Mesothelial cell of epicardium (in vitro differentiated cells): ENCODE data around the gene CFAP92. TPM values are rescaled to one million over a fixed set of nuclear protein-coding genes. Genes with fewer than 3 reads are reported as not detected.
A peak's percentile ranks its signal among the peaks of the same experiment; 100 is the strongest.

Source experiments
- DNase-seq, 2 experiments: peaks; one replicate each; pipeline ENCODE4 v3.0.0; 2021; ENCODE audit warnings: low spot score in 2 of 2; ENCODE audit not compliant: unreplicated experiment in 2 of 2
- H3K27ac Mint-ChIP-seq: 2 replicates; pipeline ENCODE4 v1.8.0; 2021; ENCODE audit warnings: mixed read lengths
- H3K27me3 Mint-ChIP-seq: 2 replicates; pipeline ENCODE4 v1.8.0; 2021; ENCODE audit warnings: low read depth, mixed read lengths
- H3K36me3 Mint-ChIP-seq: 2 replicates; pipeline ENCODE4 v1.8.0; 2021; ENCODE audit warnings: mixed read lengths
- H3K4me1 Mint-ChIP-seq: 2 replicates; pipeline ENCODE4 v1.8.0; 2021; ENCODE audit warnings: mixed read lengths
- H3K4me3 Mint-ChIP-seq: 2 replicates; pipeline ENCODE4 v1.8.0; 2021; ENCODE audit warnings: mild to moderate bottlenecking, moderate library complexity, mixed read lengths
- H3K9me3 Mint-ChIP-seq: 2 replicates; pipeline ENCODE4 v1.8.0; 2021; ENCODE audit warnings: mixed read lengths
- total RNA-seq: library from RNA; stranded (reverse); gene quantifications from 3 replicates; pipeline ENCODE4 v1.2.1, GENCODE V29; 2021
- TF ChIP-seq, protein P1 (sequence below): fragments of 200-600 bp; sonication (generic); IDR thresholded peaks from one replicate; pipeline ENCODE4 v1.5.0; 2021; ENCODE audit warnings: antibody characterized with exemption; ENCODE audit not compliant: unreplicated experiment

The CFAP92 gene
- total RNA-seq, 1 donor from 2014 or later = 0.76 TPM

DNA sequence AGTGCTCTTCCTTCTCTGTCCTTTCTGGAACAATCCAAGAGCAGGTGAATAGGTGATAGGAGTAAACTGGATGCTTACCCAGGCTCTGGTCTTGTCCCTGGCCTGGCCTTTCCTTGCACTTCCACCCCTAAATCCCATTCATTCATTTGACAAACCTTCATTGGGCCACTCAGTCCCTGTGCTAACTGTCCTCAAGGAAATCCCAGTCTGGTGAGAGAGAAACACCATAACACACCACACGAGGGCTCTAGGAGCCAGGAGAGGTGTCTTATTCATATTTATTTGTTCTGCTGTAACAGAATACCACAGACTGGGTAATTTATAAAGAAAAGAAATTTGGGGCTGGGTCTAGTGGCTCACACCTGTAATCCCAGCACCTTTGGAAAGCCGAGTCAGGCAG is 30.0 kb upstream of the CFAP92 start:
- H3K27me3 Mint-ChIP-seq = peaks cover 42% of the 10 kb centered on the region
- TF ChIP-seq, protein P1, sequence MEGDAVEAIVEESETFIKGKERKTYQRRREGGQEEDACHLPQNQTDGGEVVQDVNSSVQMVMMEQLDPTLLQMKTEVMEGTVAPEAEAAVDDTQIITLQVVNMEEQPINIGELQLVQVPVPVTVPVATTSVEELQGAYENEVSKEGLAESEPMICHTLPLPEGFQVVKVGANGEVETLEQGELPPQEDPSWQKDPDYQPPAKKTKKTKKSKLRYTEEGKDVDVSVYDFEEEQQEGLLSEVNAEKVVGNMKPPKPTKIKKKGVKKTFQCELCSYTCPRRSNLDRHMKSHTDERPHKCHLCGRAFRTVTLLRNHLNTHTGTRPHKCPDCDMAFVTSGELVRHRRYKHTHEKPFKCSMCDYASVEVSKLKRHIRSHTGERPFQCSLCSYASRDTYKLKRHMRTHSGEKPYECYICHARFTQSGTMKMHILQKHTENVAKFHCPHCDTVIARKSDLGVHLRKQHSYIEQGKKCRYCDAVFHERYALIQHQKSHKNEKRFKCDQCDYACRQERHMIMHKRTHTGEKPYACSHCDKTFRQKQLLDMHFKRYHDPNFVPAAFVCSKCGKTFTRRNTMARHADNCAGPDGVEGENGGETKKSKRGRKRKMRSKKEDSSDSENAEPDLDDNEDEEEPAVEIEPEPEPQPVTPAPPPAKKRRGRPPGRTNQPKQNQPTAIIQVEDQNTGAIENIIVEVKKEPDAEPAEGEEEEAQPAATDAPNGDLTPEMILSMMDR = no peak
- H3K4me1 Mint-ChIP-seq = peaks cover 6% of the 10 kb centered on the region
- H3K4me3 Mint-ChIP-seq = no peak overlapping the region
- H3K36me3 Mint-ChIP-seq = no peaks in the 10 kb centered on the region
- H3K9me3 Mint-ChIP-seq = no peaks in the 10 kb centered on the region
- DNase-seq = no peak
- H3K27ac Mint-ChIP-seq = no peak overlapping the region

DNA sequence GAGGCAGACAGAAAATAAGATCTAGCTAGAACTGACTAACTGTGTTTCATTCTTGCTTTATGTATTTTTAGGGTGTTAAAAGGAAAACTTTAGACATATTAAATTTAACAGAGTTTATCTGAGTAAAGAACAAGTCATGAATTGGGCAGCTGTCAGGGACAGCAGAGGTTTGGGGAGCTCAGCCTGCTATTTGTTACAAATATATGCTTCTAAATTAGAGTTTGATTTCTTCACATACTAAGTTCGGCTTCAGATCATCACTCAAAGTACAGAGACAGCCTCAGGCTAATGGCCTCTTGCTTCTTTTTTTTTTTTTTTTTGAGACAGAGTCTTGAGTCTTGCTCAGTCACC is 29.1 kb upstream of the CFAP92 start:
- Mint-ChIP-seq H3K9me3 (no peaks in the 10 kb centered on the region), H3K36me3 (no peaks in the 10 kb centered on the region), H3K4me3 (no peak overlapping the region), H3K4me1 (peaks cover 6% of the 10 kb centered on the region), H3K27ac (no peak overlapping the region), H3K27me3 (peaks cover 47% of the 10 kb centered on the region)
- TF ChIP-seq, protein P1 = no peak
- DNase-seq = no peak

DNA sequence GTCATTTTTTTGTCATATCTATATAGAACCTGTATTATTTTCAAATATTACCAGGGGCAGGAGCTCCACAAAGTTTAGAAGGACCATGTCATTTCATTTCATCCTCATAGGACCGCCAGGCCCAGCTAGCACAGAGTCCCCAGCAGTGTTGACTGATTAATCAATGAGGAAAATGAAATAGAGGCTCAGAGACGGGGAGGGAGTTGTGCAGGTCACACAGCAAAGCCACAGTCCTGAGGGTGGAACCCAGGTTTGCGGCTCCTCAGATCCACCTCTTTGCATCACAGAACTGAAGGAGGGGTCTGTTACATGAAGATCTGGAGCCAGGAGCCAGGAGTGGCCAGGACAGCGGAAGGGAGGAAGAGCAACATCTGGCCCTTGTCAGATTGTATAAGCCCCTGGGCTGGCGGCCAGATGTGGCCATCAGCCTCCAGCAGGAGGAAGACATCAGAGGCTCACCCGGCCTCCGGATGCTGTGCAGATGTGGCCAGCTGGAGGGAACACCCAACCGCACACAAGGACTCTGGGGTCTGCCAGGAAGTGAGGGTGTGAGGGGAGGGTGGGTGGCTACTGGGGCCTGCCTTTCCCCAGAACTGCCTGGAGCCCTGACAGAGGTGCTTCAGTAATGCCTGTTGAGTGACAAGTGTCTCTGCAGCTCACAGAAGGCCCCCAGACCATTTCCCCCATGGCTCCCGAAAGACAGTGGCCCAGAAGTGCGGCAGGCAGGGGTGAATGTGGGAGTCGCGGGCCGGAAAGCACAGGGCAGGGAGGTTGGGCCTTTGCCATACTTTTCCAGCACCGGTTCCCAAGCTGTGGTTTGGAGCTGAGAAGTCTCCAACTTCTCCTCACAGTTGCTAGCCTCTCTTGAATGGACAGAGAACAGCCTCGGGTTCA is 28.5 kb upstream of the CFAP92 start:
- Mint-ChIP-seq H3K4me3 (no peak overlapping the region), H3K27me3 (peaks cover 47% of the 10 kb centered on the region), H3K36me3 (no peaks in the 10 kb centered on the region), H3K4me1 (peaks cover 9% of the 10 kb centered on the region), H3K9me3 (no peaks in the 10 kb centered on the region), H3K27ac (peak overlapping the region; percentile 16)
- DNase-seq = peak in 1 of 2 experiments; percentile 51
- TF ChIP-seq, protein P1 = no peak

DNA sequence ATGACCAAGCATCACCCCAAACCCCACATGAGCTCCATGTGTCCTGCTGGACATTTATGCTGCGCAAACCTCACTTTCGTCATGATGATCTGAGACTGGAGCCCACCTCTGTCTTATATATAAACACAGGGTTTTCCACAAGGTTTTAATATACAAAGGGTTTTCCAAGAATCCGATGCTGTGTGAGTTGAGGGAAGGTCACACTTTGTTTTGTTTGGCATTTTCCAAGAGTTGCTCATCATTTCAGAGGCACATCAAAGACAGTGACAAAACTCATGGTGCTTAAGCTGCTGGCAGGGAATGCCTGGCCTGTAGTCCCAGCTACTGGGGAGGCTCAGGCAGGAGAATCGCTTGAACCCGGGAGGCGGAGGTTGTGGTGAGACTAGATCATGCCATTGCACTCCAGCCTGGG is 27.3 kb upstream of the CFAP92 start:
- no peaks in the 10 kb centered on the region for H3K9me3 Mint-ChIP-seq
- peaks cover 4% of the 10 kb centered on the region for H3K4me1 Mint-ChIP-seq
- no peak overlapping the region for H3K4me3 Mint-ChIP-seq
- H3K36me3 Mint-ChIP-seq = no peaks in the 10 kb centered on the region
- peaks cover 40% of the 10 kb centered on the region for H3K27me3 Mint-ChIP-seq
- no peak for DNase-seq
- TF ChIP-seq, protein P1 = no peak
- H3K27ac Mint-ChIP-seq = no peak overlapping the region

DNA sequence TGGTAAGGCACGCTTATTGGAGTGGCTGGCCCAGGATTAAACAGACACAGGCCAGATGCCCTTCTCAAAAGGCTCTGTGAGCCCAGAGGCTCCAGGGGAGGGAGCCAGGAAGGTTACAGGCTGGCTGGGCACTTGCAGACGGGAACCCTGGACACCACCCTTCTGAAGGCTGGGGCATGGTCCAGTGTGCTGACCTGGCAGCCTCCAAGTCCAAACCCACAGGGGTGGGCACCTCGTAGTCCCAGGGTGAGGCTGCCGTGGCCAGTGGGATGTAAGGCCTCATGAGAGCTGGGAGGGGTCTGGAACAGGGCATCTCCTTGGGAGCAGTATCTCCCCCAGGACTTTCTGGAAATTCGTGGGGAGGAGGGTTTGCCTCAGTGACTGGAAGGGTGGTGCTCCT is 26.8 kb upstream of the CFAP92 start:
- no peaks in the 10 kb centered on the region for H3K36me3 Mint-ChIP-seq
- H3K27me3 Mint-ChIP-seq = peaks cover 36% of the 10 kb centered on the region
- no peak overlapping the region for H3K27ac Mint-ChIP-seq
- no peak for DNase-seq
- TF ChIP-seq, protein P1 = no peak
- H3K4me1 Mint-ChIP-seq = peaks cover 4% of the 10 kb centered on the region
- no peak overlapping the region for H3K4me3 Mint-ChIP-seq
- H3K9me3 Mint-ChIP-seq = no peaks in the 10 kb centered on the region
